BJ (cell line): ENCODE data around the gene NFATC1. TPM values are rescaled to one million over a fixed set of nuclear protein-coding genes. Genes with fewer than 3 reads are reported as not detected.

ENCODE experiments used
- CTCF ChIA-PET: fragments of 350-600 bp; formaldehyde crosslinking; extraction: SDS; loops from one replicate; lab custom pipeline; 2021; ENCODE audit warnings: antibody characterized with exemption, inconsistent platforms; lab: Yijun Ruan, JAX
- POLR2A ChIA-PET: fragments of 300-600 bp; sonication (Branson Sonifier 250); formaldehyde crosslinking; extraction: SDS; loops from one replicate; lab custom pipeline; 2021; ENCODE audit warnings: antibody characterized with exemption; lab: Charles Lee
- DNase-seq: peaks from one replicate; pipeline ENCODE4 v3.0.0-alpha.2; 2011; ENCODE audit warnings: low read depth
- H3K27me3 ChIP-seq: 2 replicates; pipeline ENCODE4 v1.6.0; 2011; ENCODE audit warnings: low read length; ENCODE audit not compliant: control insufficient read depth, insufficient read depth
- H3K36me3 ChIP-seq: 2 replicates; pipeline ENCODE4 v1.5.1; 2011; ENCODE audit warnings: low read length; ENCODE audit not compliant: control insufficient read depth, insufficient read depth
- H3K4me3 ChIP-seq: 2 replicates; pipeline ENCODE4 v1.5.1; 2011; ENCODE audit warnings: low read depth, mild to moderate bottlenecking, control low read depth, low read length
- polyA plus RNA-seq: library from polyadenylated mRNA; depleted of rRNA; stranded (reverse); fragments of >200 nt; gene quantifications from 2 replicates; pipeline ENCODE4 v1.2.3, GENCODE V29; 2011
- TF ChIP-seq, protein P1 (sequence below): IDR thresholded peaks from 2 replicates; pipeline ENCODE4 v1.5.1; 2011; ENCODE audit warnings: low read depth, mild to moderate bottlenecking, control low read depth, inconsistent platforms, low read length, moderate library complexity; ENCODE audit not compliant: insufficient read depth

Gene NFATC1
- polyA plus RNA-seq, 1 experiment: 1.2 TPM

DNA sequence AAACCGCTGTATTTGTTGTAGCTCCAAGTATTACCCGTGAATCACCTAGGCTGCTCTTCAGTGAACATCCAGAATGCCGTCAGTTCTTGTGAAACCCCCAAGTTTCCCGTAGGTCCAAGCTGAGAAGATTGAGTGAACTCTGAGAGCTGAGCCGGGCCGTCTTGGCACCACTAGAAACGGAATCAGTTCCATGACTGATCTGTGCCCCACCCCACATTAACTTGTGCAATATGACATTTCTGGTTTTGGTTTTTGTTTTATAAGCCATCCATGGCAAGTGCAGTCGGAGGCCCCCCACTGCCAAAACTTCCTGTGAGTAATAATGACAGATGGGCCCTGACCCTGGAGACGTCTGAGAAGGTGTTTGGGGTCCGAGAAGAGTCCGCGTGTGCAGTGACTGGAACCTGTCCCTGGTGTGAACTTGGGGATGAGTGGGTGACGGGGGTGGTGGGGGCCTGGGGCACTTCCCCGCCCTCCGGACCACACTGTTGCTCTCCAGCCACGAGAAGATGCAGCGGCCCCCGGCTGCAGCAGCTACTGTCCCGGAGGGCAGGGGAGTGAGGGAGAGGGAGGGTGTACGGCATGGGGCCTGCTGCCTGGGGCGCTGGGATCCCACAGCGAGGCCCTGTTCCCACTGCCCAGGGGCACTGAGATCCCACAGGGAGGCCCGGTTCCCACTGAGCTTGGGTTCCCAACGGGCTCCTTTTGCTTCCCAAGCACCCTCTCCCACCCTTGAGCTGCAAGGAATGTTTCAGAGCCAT is 26.5 kb downstream of the NFATC1 start:
- CTCF ChIA-PET: interaction anchor here (0.7 to 1.2 kb wide), 2 partner anchors 17 to 41 kb away, joined by 3 read pairs; no protein-coding TSS in a partner anchor

GRCh38 chr18:79422783-79423165 is 27.0 kb downstream of the NFATC1 start:
- DNase-seq: no peak
- H3K27me3 ChIP-seq: no peaks in the 10 kb centered on the region; the same call in 1 of the 2 replicates
- TF ChIP-seq, protein P1, sequence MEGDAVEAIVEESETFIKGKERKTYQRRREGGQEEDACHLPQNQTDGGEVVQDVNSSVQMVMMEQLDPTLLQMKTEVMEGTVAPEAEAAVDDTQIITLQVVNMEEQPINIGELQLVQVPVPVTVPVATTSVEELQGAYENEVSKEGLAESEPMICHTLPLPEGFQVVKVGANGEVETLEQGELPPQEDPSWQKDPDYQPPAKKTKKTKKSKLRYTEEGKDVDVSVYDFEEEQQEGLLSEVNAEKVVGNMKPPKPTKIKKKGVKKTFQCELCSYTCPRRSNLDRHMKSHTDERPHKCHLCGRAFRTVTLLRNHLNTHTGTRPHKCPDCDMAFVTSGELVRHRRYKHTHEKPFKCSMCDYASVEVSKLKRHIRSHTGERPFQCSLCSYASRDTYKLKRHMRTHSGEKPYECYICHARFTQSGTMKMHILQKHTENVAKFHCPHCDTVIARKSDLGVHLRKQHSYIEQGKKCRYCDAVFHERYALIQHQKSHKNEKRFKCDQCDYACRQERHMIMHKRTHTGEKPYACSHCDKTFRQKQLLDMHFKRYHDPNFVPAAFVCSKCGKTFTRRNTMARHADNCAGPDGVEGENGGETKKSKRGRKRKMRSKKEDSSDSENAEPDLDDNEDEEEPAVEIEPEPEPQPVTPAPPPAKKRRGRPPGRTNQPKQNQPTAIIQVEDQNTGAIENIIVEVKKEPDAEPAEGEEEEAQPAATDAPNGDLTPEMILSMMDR: no peak
- ChIA-PET CTCF (interaction anchor here (1.2 kb wide), 1 partner anchor 41 kb away, joined by 3 read pairs; no protein-coding TSS in a partner anchor), POLR2A (no interaction called here)
- H3K36me3 ChIP-seq: no peaks in the 10 kb centered on the region; the same call in 1 of the 2 replicates
- no peak overlapping the region for H3K4me3 ChIP-seq

More for the DNA sequence above, 26.5 kb downstream of the NFATC1 start:
- no peaks in the 10 kb centered on the region; the same call in 1 of the 2 replicates for H3K36me3 ChIP-seq
- TF ChIP-seq, protein P1: no peak
- no peaks in the 10 kb centered on the region; the same call in 1 of the 2 replicates for H3K27me3 ChIP-seq
- no peak for DNase-seq
- no peak overlapping the region for H3K4me3 ChIP-seq
- POLR2A ChIA-PET: no interaction called here

- TF ChIP-seq, protein P1: no peak
- H3K4me3 ChIP-seq: no peak overlapping the region
- H3K36me3 ChIP-seq: no peaks in the 10 kb centered on the region; the same call in 1 of the 2 replicates
- no peaks in the 10 kb centered on the region; the same call in 1 of the 2 replicates for H3K27me3 ChIP-seq
- CTCF ChIA-PET: interaction anchor here (0.5 kb wide), 1 partner anchor 467 kb away, joined by 3 read pairs; no protein-coding TSS in a partner anchor
- DNase-seq: no peak
- POLR2A ChIA-PET: no interaction called here
Measured at GRCh38 chr18:79423211-79424007, 27.7 kb downstream of the NFATC1 start.

DNA sequence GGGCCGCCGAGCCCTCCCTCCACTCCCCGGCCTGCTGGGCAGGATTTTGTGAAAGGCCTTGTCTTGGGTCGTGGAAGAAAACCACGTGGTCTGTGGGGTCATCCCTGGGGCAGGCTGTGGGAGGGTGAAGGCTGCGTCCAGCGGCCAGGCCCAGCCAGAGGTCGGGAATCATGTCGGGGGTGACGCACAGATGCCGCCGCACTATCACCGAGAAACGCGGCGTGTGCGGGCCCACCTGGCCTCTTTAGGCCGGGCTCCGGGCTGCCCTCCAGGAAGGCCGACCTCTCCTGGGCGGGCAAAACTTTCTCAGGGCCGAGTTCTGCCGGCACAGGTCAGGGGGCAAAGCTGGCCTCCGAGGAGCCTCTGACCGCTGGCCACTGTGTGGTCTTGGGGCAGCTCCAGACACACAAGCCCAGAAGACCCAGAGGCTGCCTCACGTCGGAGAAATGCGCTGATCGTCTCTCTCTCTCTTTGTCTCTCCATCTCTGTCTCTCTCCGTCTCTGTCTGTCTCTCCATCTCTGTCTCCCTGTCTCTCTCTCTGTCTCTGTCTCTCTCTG is 28.4 kb downstream of the NFATC1 start:
- Histone ChIP-seq H3K36me3 (no peaks in the 10 kb centered on the region; the same call in 1 of the 2 replicates), H3K27me3 (no peaks in the 10 kb centered on the region; the same call in 1 of the 2 replicates), H3K4me3 (no peak overlapping the region)
- ChIA-PET POLR2A (no interaction called here), CTCF (interaction anchor here (0.5 kb wide), 1 partner anchor 467 kb away, joined by 3 read pairs; no protein-coding TSS in a partner anchor)
- DNase-seq: no peak
- TF ChIP-seq, protein P1: no peak
